K562 (cell line): ENCODE data around the gene CDCA5. TPM values are rescaled to one million over a fixed set of nuclear protein-coding genes. Genes with fewer than 3 reads are reported as not detected.

Experiments used
- ATAC-seq: fragments of 200-7000 bp; cut with Tn5 transposase; 3 replicates; pipeline ENCODE4 v1.9.1; 2020; ENCODE audit warnings: moderate library complexity
- BruUV-seq: library from RNA; stranded (reverse); fragments of 400-500 nt; replicated peaks from 2 replicates; lab custom pipeline; 2021; lab: Mats Ljungman, UMichigan
- CTCF ChIA-PET: fragments of 300-600 bp; formaldehyde crosslinking; extraction: SDS; loops from one replicate; lab custom pipeline; 2021; ENCODE audit warnings: low intra/inter-chr PET ratio; lab: Yijun Ruan, JAX
- POLR2A ChIA-PET: fragments of 300-600, 350-650 bp; sonication (Branson Sonifier 250); formaldehyde crosslinking; extraction: SDS; loops from one replicate; lab custom pipeline; 2021; ENCODE audit warnings: antibody characterized with exemption, inconsistent platforms; lab: Yijun Ruan, JAX
- DNase-seq, 4 experiments: peaks; one replicate each; pipeline versions ENCODE4 v3.0.0 to v3.0.0-alpha.2; 2011 to 2018; ENCODE audit warnings: low spot score in 3 of 4, mixed read lengths in 3 of 4; ENCODE audit errors: extremely low read depth in 1 of 4
- FAIRE-seq: peaks from 2 replicates; lab custom pipeline; 2011; peaks lifted over from hg19 to GRCh38; lab: Jason Lieb, UNC
- H2AFZ ChIP-seq: 2 replicates; pipeline ENCODE4 v1.6.0; 2011; ENCODE audit warnings: low read depth, low read length, control low read depth, inconsistent platforms
- H3K27ac ChIP-seq: fragments of 200-600 bp; 3 replicates; pipeline ENCODE4 v1.8.0; 2011; ENCODE audit warnings: low read depth, mild to moderate bottlenecking, control low read depth, inconsistent platforms, low read length, moderate library complexity, mixed read lengths; ENCODE audit errors: extremely low read depth
- H3K27me3 ChIP-seq, 2 experiments: fragments of 300-600 bp in 1 of 2; 2 replicates in 1 of 2; 3 replicates in 1 of 2; pipeline versions ENCODE4 v1.6.0 to v1.8.0; 2011; ENCODE audit warnings: inconsistent platforms in 2 of 2, low read length in 2 of 2, mild to moderate bottlenecking in 1 of 2, mixed read lengths in 1 of 2, moderate library complexity in 1 of 2; ENCODE audit not compliant: control insufficient read depth in 2 of 2, insufficient read depth in 2 of 2
- H3K36me3 ChIP-seq: fragments of 300-600 bp; 3 replicates; pipeline ENCODE4 v1.8.0; 2011; ENCODE audit warnings: mild to moderate bottlenecking, low read length, inconsistent platforms; ENCODE audit not compliant: control insufficient read depth, insufficient read depth
- H3K4me1 ChIP-seq, 2 experiments: fragments of 200-600 bp in 1 of 2; replicated peaks in 1 of 2; 2 replicates in 1 of 2; 3 replicates in 1 of 2; pipeline versions ENCODE4 v1.5.1 to v1.8.0; 2011; ENCODE audit warnings: inconsistent platforms in 2 of 2, low read length in 2 of 2, mild to moderate bottlenecking in 1 of 2, mixed read lengths in 1 of 2, moderate library complexity in 1 of 2; ENCODE audit not compliant: control insufficient read depth in 2 of 2, insufficient read depth in 2 of 2
- H3K4me2 ChIP-seq: 2 replicates; pipeline ENCODE4 v1.6.1; 2011; ENCODE audit warnings: low read length, control low read depth, inconsistent platforms, mixed read lengths; ENCODE audit not compliant: insufficient read depth
- H3K4me3 ChIP-seq: fragments of 200-600 bp; sonication (generic), shearing (Covaris generic); 2 replicates; pipeline ENCODE4 v1.5.1; 2016; ENCODE audit warnings: control low read depth, inconsistent platforms
- H3K79me2 ChIP-seq: fragments of 200-600 bp; 3 replicates; pipeline ENCODE4 v1.8.0; 2011; ENCODE audit warnings: low read length, inconsistent platforms; ENCODE audit not compliant: control insufficient read depth, insufficient read depth
- H3K9ac ChIP-seq, 2 experiments: 2 replicates each; pipeline versions ENCODE4 v1.6.0 to v1.6.1; 2011; ENCODE audit warnings: low read depth in 2 of 2, low read length in 2 of 2, control low read depth in 1 of 2, inconsistent platforms in 1 of 2, mild to moderate bottlenecking in 1 of 2, mixed read lengths in 1 of 2; ENCODE audit not compliant: insufficient read depth in 1 of 2
- H3K9me1 ChIP-seq: one replicate; pipeline ENCODE4 v1.6.0; 2011; ENCODE audit warnings: inconsistent platforms, mild to moderate bottlenecking, low read length, moderate library complexity; ENCODE audit not compliant: control insufficient read depth, insufficient read depth
- H3K9me3 ChIP-seq: replicated peaks from 2 replicates; pipeline ENCODE4 v1.5.1; 2011; ENCODE audit warnings: low read depth, low read length, inconsistent platforms; ENCODE audit not compliant: control insufficient read depth, insufficient read depth
- H4K20me1 ChIP-seq: replicated peaks from 2 replicates; pipeline ENCODE4 v1.6.1; 2011; ENCODE audit warnings: low read length, inconsistent platforms, mixed read lengths; ENCODE audit not compliant: control insufficient read depth, insufficient read depth
- ILF3 ChIP-seq: fragments of 450-650 bp; IDR thresholded peaks from 2 replicates; pipeline ENCODE4 v1.6.1; 2018; ENCODE audit warnings: antibody characterized with exemption, mild to moderate bottlenecking, moderate library complexity, borderline replicate concordance
- NR2C2 ChIP-seq, 2 experiments: fragments of 200-800 bp in 1 of 2; sonication (Bioruptor generic) in 1 of 2; sonication (generic) in 1 of 2; formaldehyde crosslinking in 1 of 2; IDR thresholded peaks; 2 replicates each; pipeline versions ENCODE4 v1.6.1 to v1.8.0; 2016 to 2022; ENCODE audit warnings: mild to moderate bottlenecking in 1 of 2, missing compliant biosample characterization in 1 of 2, missing genetic modification characterization in 1 of 2, missing genetic modification reagents in 1 of 2
- SETDB1 ChIP-seq: IDR thresholded peaks from one replicate; pipeline ENCODE4 v1.6.1; 2012; ENCODE audit warnings: low read length, control low read depth, inconsistent platforms
- XRCC5 ChIP-seq: fragments of 200-400 bp; formaldehyde crosslinking; IDR thresholded peaks from 2 replicates; pipeline ENCODE4 v1.6.1; 2017; ENCODE audit warnings: low read depth, mild to moderate bottlenecking, low read length
- YBX1 ChIP-seq: fragments of 450-650 bp; IDR thresholded peaks from 2 replicates; pipeline ENCODE4 v1.7.1; 2016; ENCODE audit warnings: mild to moderate bottlenecking
- ZNF445 ChIP-seq: fragments of 250-450 bp; sonication (Bioruptor Pico); IDR thresholded peaks from 2 replicates; pipeline ENCODE4 v1.4.0; 2020; ENCODE audit warnings: low read depth, mild to moderate bottlenecking, moderate library complexity
- WGBS: fragments of 100-300 bp; shearing (Covaris generic); methylation state at CpG from one replicate; pipeline ENCODE4 v1.1.6; 2016; ENCODE audit warnings: low coverage, mixed read lengths; ENCODE audit not compliant: insufficient coverage; ENCODE audit errors: missing lambda C conversion rate; 5-methylcytosine and 5-hydroxymethylcytosine counted together
- in situ Hi-C: fragments of 300-500 bp; cut with MboI; formaldehyde crosslinking; loops from 4 replicates; pipeline ENCODE4 v1.15.0; 2018; ENCODE audit warnings: inconsistent platforms, mixed read lengths
- intact Hi-C: fragments of 100-400 bp; cut with micrococcal nuclease; formaldehyde crosslinking; loops from 2 replicates; pipeline ENCODE4 v1.14.2; 2022
- polyA plus RNA-seq, 8 experiments: library from polyadenylated mRNA; depleted of rRNA in 4 of 8; stranded (reverse) in 5 of 8; unstranded in 3 of 8; fragments of >200 nt; fragmentation: Nextera tagmentation in 2 of 8; fragmentation: Illumina TruSeq in 1 of 8; extraction: Ambion mirVana in 2 of 8; extraction: Trizol in 1 of 8; gene quantifications; 2 replicates each; pipeline versions ENCODE4 v1.2.1 to v1.2.3, GENCODE V29; 2011 to 2014; ENCODE audit warnings: inconsistent platforms in 1 of 8, missing spikeins in 1 of 8
- total RNA-seq, 7 experiments: library from RNA; depleted of rRNA in 6 of 7; stranded (reverse); fragments of >200 nt in 6 of 7; fragmentation: Illumina TruSeq in 2 of 7; extraction: Trizol in 2 of 7; gene quantifications; 2 replicates each; pipeline versions ENCODE4 v1.2.1 to v1.2.3, GENCODE V29; 2011 to 2021; ENCODE audit warnings: low replicate concordance in 1 of 7
- TF ChIP-seq, protein P1 (sequence below): fragments of 250-450 bp; sonication (Bioruptor Pico); IDR thresholded peaks from 2 replicates; pipeline ENCODE4 v1.5.0; 2021; ENCODE audit warnings: mild to moderate bottlenecking, borderline replicate concordance

Gene CDCA5
- total and polyA plus RNA-seq, 9 of the 15 experiments (the other 6 are each of a cell fraction or from before 2014, with no cell fraction given): 18.9 to 94.3 (median 64.6) TPM

DNA sequence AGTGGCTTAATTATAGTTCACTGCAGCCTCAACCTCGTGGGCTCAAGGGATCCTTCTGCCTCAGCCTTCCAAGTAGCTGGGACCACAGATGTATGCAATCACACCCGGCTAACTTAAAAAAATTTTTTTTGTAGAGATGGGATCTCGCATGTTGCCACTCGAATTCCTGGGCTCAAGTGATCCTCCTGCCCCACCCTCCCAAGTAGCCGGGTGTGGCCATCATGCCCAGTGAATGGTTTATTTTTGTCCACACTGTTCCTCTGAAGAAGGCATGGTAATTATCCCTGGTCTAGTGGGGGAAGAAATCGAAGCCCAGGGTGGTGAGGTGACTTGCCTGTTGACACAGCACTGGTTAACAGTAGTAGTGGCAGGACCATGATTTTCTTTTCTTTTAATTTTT lies 40.9 kb downstream of the CDCA5 start:
- POLR2A ChIA-PET: interaction anchor here (0.6 to 1.2 kb wide), 4 partner anchors 10 to 161 kb away, joined by 3 to 5 read pairs (median 3); no protein-coding TSS in a partner anchor
- WGBS: 53% methylated on average over 6 of the region's 6 CpGs
- H3K27me3 ChIP-seq: no peaks in the 10 kb centered on the region
- H2AFZ ChIP-seq: no peak overlapping the region
- no peak overlapping the region for H3K4me2 ChIP-seq
- ATAC-seq (no peak), DNase-seq (no peak), FAIRE-seq (peak; percentile 59)
- peaks cover 24% of the 10 kb centered on the region for H3K79me2 ChIP-seq
- peaks cover 30% of the 10 kb centered on the region; the same call in 2 of the 3 replicates for H3K36me3 ChIP-seq
- no peaks in the 10 kb centered on the region for H3K9me1 ChIP-seq
- H4K20me1 ChIP-seq: no peaks in the 10 kb centered on the region; the same call in 1 of the 2 replicates
- no peaks in the 10 kb centered on the region for H3K9me3 ChIP-seq
- H3K4me1 ChIP-seq: peaks cover 10 to 65% of the 10 kb centered on the region in 2 experiments; a peak in 4 of 5 replicates
- peak overlapping the region in 1 of 2 experiments; percentile 43; a peak in 1 of 4 replicates for H3K9ac ChIP-seq
- BruUV-seq: no TSS peak
- in situ Hi-C loops: no loop called here
- CTCF ChIA-PET: no interaction called here
- intact Hi-C loops: no loop called here
- no peak overlapping the region for H3K4me3 ChIP-seq
- TF ChIP-seq ILF3 (no peak), SETDB1 (no peak), ZNF445 (no peak), YBX1 (no peak), XRCC5 (no peak), NR2C2 (CRISPR knock-in tag; IDR thresholded peaks at IDR 0.05) (no peak), NR2C2 (tag; IDR thresholded peaks at IDR 0.05) (no peak)
- TF ChIP-seq, protein P1, sequence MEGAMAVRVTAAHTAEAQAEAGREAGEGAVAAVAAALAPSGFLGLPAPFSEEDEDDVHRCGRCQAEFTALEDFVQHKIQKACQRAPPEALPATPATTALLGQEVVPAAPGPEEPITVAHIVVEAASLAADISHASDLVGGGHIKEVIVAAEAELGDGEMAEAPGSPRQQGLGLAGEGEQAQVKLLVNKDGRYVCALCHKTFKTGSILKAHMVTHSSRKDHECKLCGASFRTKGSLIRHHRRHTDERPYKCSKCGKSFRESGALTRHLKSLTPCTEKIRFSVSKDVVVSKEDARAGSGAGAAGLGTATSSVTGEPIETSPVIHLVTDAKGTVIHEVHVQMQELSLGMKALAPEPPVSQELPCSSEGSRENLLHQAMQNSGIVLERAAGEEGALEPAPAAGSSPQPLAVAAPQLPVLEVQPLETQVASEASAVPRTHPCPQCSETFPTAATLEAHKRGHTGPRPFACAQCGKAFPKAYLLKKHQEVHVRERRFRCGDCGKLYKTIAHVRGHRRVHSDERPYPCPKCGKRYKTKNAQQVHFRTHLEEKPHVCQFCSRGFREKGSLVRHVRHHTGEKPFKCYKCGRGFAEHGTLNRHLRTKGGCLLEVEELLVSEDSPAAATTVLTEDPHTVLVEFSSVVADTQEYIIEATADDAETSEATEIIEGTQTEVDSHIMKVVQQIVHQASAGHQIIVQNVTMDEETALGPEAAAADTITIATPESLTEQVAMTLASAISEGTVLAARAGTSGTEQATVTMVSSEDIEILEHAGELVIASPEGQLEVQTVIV (CRISPR knock-in tag): no peak
- no peak overlapping the region for H3K27ac ChIP-seq
